Hepatocyte (in vitro differentiated cells): ENCODE results near the gene ARF5. TPM values are rescaled to one million over a fixed set of nuclear protein-coding genes. Genes with fewer than 3 reads are reported as not detected.

Experiments
- DNase-seq: peaks from one replicate; pipeline ENCODE4 v3.0.0-alpha.2; 2016; ENCODE audit warnings: low spot score
- H2AFZ ChIP-seq: fragments of 200-600 bp; sonication (generic); 2 replicates; pipeline ENCODE4 v1.6.0; 2016; ENCODE audit warnings: antibody characterized with exemption, mild to moderate bottlenecking
- H3K27ac ChIP-seq: fragments of 200-600 bp; sonication (generic); 2 replicates; pipeline ENCODE4 v1.5.1; 2016; ENCODE audit warnings: mild to moderate bottlenecking
- H3K27me3 ChIP-seq: fragments of 200-600 bp; sonication (generic); 2 replicates; pipeline ENCODE4 v1.6.1; 2016
- H3K36me3 ChIP-seq: fragments of 200-600 bp; sonication (generic); replicated peaks from 2 replicates; pipeline ENCODE4 v1.5.1; 2016; ENCODE audit warnings: low read depth; ENCODE audit not compliant: insufficient read depth
- H3K4me1 ChIP-seq: fragments of 200-600 bp; sonication (generic); 2 replicates; pipeline ENCODE4 v1.5.1; 2016; ENCODE audit warnings: mild to moderate bottlenecking, moderate library complexity; ENCODE audit not compliant: insufficient read depth
- H3K4me2 ChIP-seq: fragments of 200-600 bp; sonication (generic); 2 replicates; pipeline ENCODE4 v1.6.0; 2016
- H3K4me3 ChIP-seq: fragments of 200-600 bp; sonication (generic); 2 replicates; pipeline ENCODE4 v1.5.1; 2016; ENCODE audit warnings: mild to moderate bottlenecking
- H3K79me2 ChIP-seq: fragments of 200-600 bp; sonication (generic); 2 replicates; pipeline ENCODE4 v1.6.0; 2017; ENCODE audit warnings: mild to moderate bottlenecking
- H3K9me2 ChIP-seq: fragments of 200-600 bp; sonication (generic); replicated peaks from 2 replicates; pipeline ENCODE4 v1.6.0; 2017; ENCODE audit warnings: mild to moderate bottlenecking; ENCODE audit not compliant: insufficient read depth
- H3K9me3 ChIP-seq: fragments of 200-600 bp; sonication (generic); 2 replicates; pipeline ENCODE4 v1.5.1; 2016; ENCODE audit warnings: low read depth, mild to moderate bottlenecking
- H4K20me1 ChIP-seq: fragments of 200-600 bp; sonication (generic); 2 replicates; pipeline ENCODE4 v1.6.0; 2016; ENCODE audit warnings: mild to moderate bottlenecking; ENCODE audit not compliant: insufficient read depth, poor library complexity, severe bottlenecking
- CTCF ChIP-seq: fragments of 200-600 bp; sonication (generic); IDR thresholded peaks from 2 replicates; pipeline ENCODE4 v1.5.1; 2016; ENCODE audit warnings: antibody characterized with exemption, mild to moderate bottlenecking; ENCODE audit not compliant: poor library complexity
- EZH2 ChIP-seq: fragments of 200-600 bp; sonication (generic); IDR thresholded peaks from 2 replicates; pipeline ENCODE4 v1.6.1; 2016; ENCODE audit warnings: antibody characterized with exemption, mild to moderate bottlenecking, borderline replicate concordance
- EZH2phosphoT487 ChIP-seq: fragments of 200-600 bp; sonication (generic); IDR thresholded peaks from one replicate; pipeline ENCODE4 v1.6.1; 2018; ENCODE audit warnings: antibody characterized with exemption, mild to moderate bottlenecking, low read depth, moderate library complexity; ENCODE audit not compliant: unreplicated experiment, severe bottlenecking
- WGBS: methylation state at CpG from one replicate; pipeline ENCODE4 v1.1.6; 2016; ENCODE audit warnings: low lambda C conversion rate; ENCODE audit errors: missing lambda C conversion rate; 5-methylcytosine and 5-hydroxymethylcytosine counted together
- polyA plus RNA-seq: library from polyadenylated mRNA; unstranded; fragments of >200 nt; fragmentation: Nextera tagmentation; extraction: Ambion mirVana; gene quantifications from 2 replicates; pipeline ENCODE4 v1.2.1, GENCODE V29; 2016
- total RNA-seq: library from RNA; depleted of rRNA; stranded (reverse); fragments of >200 nt; gene quantifications from 2 replicates; pipeline ENCODE4 v1.2.3, GENCODE V29; 2014

The ARF5 gene
- total and polyA plus RNA-seq, 2 experiments from 2014 or later, result 237 to 243 TPM

GRCh38 chr7:127628445-127628844 is 40.2 kb downstream of the ARF5 start:
- H3K79me2 ChIP-seq, result no peaks in the 10 kb centered on the region
- TF ChIP-seq EZH2 (no peak), EZH2phosphoT487 (no peak), CTCF (no peak)
- H3K9me3 ChIP-seq, result no peaks in the 10 kb centered on the region
- H3K4me1 ChIP-seq, result no peaks in the 10 kb centered on the region
- H3K36me3 ChIP-seq, result no peaks in the 10 kb centered on the region
- 47% methylated on average over 3 of the region's 3 CpGs for WGBS
- no peak overlapping the region for H3K27ac ChIP-seq
- DNase-seq, result no peak
- H4K20me1 ChIP-seq, result no peaks in the 10 kb centered on the region
- H3K4me3 ChIP-seq, result no peak overlapping the region
- no peak overlapping the region for H3K4me2 ChIP-seq
- H2AFZ ChIP-seq, result no peak overlapping the region
- H3K27me3 ChIP-seq, result no peaks in the 10 kb centered on the region
- H3K9me2 ChIP-seq, result no peaks in the 10 kb centered on the region

GRCh38 chr7:127629268-127629854 is 41.1 kb downstream of the ARF5 start:
- H3K9me2 ChIP-seq, result no peaks in the 10 kb centered on the region
- H3K36me3 ChIP-seq, result no peaks in the 10 kb centered on the region
- H3K9me3 ChIP-seq, result no peaks in the 10 kb centered on the region
- H3K4me2 ChIP-seq, result peak overlapping the region; percentile 40
- DNase-seq, result peak; percentile 43
- no peaks in the 10 kb centered on the region for H3K4me1 ChIP-seq
- no peak overlapping the region for H3K27ac ChIP-seq
- no peaks in the 10 kb centered on the region for H4K20me1 ChIP-seq
- WGBS, result 16% methylated on average over 5 of the region's 5 CpGs
- H3K27me3 ChIP-seq, result no peaks in the 10 kb centered on the region
- no peak overlapping the region for H2AFZ ChIP-seq
- H3K79me2 ChIP-seq, result no peaks in the 10 kb centered on the region
- no peak overlapping the region for H3K4me3 ChIP-seq
- peak; percentile 45 for TF ChIP-seq CTCF
- TF ChIP-seq EZH2phosphoT487, result no peak

GRCh38 chr7:127632276-127632910 is 44.2 kb downstream of the ARF5 start:
- Histone ChIP-seq H4K20me1 (no peaks in the 10 kb centered on the region), H3K4me1 (no peaks in the 10 kb centered on the region), H3K27me3 (no peaks in the 10 kb centered on the region), H3K4me3 (no peak overlapping the region), H3K9me2 (no peaks in the 10 kb centered on the region), H3K79me2 (no peaks in the 10 kb centered on the region), H3K4me2 (no peak overlapping the region), H2AFZ (no peak overlapping the region), H3K36me3 (no peaks in the 10 kb centered on the region), H3K27ac (no peak overlapping the region), H3K9me3 (no peaks in the 10 kb centered on the region)
- WGBS, result 77% methylated on average over 7 of the region's 7 CpGs
- TF ChIP-seq CTCF, result no peak
- no peak for DNase-seq
